A172 (cell line): ENCODE results near the gene INPP5F. TPM values are rescaled to one million over a fixed set of nuclear protein-coding genes. Genes with fewer than 3 reads are reported as not detected.
A peak's percentile ranks its signal among the peaks of the same experiment; 100 is the strongest.
"Not testable (repeated sequence)": the region's sequence is repeated elsewhere in the genome, so short reads cannot be mapped to it uniquely, and the experiment has no call there.

Experiments used
- DNase-seq: peaks from one replicate; pipeline ENCODE4 v3.0.0-alpha.2; 2015; ENCODE audit warnings: low spot score
- total RNA-seq: library from RNA; depleted of rRNA; stranded (reverse); fragments of >200 nt; shearing (Covaris generic); gene quantifications from 2 replicates; pipeline ENCODE4 v1.2.3, GENCODE V29; 2014; rRNA removed

Gene INPP5F
- total RNA-seq, 1 experiment from 2014 or later: 33.2 TPM

DNA sequence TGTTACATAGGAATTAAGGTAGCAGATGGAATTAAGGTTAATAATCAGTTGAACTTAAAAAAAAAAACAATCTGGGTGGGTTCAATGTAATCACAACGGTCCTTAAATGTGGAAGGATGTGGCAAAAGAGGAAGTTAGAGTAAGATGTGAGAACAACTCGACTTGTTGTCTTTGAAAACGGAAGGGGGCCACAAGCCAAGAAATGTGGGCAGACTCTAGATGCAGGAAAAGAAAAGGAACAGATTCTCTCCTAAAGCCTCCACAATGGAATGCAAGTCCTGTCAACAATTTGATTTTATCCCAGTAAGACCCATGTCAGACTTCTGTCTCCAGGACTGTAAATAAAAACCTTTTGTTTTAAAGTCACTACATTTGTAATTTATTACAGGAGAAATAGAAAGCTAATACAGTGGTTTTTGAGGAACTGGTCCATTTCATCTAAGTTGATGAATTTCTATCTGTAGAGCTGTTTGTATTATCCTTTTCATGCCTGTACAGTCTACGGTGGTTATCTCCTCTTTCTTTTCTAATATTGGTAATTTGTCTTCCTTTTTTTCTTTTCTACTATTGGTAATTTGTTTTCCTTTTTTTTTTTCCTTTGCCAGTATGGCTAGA lies 138.2 kb downstream of the INPP5F start:
- DNase-seq: no peak

DNA sequence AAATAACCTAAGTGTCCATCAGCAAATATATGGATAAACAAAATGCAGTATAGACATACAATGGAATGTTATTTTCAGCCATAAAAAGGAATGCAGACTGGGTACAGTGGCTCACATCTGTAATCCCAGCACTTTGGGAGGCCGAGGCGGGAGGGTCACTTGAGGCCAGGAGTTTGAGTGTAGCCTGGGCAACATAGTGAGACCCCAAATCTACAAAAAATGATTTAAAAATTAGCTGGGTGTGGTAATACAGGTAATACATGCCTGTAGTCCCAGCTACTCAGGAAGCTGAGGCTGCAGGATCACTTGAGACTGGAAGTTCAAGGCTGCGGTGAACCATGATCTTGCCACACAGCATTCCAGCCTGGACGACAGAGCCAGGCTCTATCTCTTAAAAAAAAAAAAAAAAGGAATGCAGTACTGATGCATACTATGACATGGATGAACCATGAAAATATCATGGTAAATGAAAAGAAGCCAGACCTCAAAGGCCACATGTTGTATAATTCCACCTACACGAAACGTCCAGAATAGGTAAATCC lies 139.9 kb downstream of the INPP5F start:
- no peak for DNase-seq

DNA sequence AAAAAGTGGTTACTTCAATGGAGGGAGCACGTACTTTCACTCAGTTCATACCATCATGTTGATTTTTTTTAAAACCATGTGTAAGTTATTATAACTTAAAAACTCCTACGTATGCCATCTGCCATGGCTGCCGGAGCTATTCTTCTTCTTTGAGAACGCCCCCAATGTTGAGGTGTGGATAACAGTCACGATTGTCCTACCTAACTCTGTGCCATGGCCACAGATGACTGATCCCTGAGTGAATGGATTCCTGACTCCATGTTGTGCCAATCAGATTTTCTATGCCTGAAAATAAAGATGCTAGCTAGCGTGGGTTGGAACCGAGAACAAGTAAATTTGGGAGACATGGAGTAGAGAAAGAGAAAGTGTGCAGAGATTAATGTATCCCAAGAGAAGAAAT lies 141.5 kb downstream of the INPP5F start:
- DNase-seq: no peak

DNA sequence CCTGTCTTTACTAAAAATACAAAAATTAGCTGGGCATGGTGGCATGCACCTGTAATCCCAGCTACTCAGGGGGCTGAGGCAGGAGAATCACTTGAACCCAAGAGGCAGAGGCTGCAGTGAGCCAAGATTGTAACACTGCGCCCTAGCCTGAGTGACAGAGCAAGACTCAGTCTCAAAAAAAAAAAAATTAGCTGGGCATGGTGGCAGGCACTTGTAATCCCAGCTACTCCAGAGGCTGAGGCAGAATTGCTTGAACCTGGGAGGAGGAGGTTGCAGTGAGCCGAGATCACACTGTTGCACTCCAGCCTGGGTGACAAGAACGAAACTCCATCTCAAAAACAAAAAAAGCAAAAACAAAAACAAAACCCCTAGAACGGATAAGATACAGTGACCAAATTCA lies 143.5 kb downstream of the INPP5F start:
- DNase-seq: not testable (repeated sequence)

DNA sequence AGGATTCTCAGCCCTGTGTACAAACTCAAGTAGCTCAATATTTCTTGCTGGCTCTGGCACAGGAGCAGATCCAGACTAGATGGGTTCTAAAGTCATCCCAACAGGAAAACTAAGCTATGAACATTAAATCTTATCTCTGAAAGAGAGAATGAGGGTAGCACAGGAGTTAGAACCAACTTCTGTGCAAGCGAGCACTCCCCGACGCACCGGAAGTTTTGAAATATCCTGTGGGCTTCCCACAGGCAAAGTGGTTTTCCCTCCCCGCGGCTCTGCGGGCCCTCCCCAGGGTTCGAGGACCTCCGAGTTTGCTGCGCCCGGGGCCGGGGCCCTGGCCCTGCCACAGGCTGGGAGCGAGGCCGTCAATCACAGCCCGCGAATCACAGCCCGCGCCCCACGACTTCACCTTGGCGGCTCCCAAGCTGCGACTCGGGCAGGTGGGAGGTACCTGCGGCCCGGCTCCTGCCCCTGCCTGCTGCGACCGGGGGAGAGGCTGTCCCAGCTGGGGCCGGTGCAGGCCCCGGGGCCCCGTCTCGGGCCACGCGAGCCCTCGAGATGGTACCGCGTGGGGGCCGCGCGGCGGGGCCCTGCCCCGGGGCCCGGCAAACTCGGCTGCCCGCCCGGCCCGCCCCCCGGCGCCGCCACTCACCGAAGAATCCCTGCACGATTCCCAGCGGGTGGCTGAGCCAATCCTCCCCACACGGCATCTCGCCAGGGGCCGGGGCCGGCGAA lies 146.2 kb downstream of the INPP5F start:
- peak; percentile 32 for DNase-seq

DNA sequence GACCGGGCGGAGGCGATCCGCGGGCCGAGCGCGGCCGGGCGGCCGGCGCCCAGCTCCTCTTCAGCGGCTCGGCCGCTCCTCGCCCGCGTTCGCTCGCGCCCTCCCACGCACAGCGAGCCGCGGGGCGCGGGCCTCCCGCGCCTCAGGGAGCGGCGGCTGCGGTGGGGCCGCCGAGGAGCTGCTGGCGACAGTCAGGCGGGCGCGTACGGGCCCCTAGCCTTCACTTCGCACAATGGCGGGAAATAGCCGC lies 146.7 kb downstream of the INPP5F start, which contains the start of gene MCMBP:
TSS of gene MCMBP (minus strand) at position 234 of the 250 bp plus-strand sequence. CDS start 259 bp downstream, outside the sequence.
- no peak for DNase-seq

DNA sequence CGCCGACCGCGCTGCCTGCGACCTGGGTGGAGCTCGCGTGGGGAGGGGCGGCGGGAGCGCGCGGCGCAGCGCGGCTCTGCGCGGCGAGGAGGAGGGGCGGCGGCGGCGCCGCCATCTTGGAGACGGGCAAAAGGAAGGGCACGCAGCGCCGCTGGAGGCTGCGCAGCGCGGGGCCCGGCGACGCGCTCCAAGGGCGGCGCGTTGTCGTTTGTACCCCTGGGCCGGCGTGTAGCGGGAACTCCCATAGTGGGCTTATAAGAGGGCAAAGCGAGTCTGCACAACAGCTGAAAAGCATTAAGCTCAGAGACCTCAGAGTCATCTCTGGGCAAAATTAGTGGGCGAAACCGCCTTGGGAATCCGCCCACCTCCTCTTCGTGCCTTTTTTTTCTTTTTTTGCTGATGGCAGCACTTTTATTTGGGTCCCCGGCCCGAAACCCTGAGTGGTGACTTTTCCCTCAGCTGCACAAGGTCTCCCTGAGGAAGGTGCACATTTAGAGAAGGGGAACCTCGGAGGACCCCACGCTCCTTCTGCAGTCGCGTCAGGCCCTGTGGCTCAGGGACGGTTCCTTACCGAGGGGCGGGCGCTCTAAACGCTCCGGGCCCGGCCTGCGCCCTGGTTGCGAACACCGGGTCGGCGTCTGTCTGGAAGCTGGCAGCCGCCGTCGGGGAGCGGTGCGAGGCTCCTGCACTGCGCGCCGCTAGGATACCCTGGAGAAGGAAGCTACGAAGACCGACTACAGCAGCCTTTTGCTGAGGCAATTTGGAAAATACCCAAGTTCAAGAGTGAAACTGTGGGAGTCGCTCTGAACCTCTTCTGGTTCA lies 147.2 kb downstream of the INPP5F start:
- peak; percentile 61 for DNase-seq

DNA sequence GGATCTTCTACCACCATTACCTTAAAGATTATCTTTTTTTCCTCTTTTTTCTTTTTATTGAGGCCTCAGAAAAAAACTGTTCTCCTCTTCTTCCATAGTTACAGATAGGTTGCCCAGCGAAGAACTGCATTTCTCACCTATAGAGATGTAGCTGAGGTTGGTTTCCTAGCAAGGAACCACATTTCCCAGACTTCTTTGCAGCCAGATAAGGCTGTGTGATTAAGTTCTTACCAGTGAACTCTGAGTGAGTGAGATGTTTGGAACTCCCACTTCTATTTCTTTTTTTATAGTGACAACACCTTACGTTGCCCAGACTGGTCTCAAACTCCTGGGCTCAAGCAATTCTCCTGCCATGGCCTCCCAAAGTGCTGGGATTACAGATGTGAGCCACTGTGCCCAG lies 152.7 kb downstream of the INPP5F start:
- DNase-seq: no peak

Other genes with a start within 250 kb of the INPP5F start
- 74.7 and 106 TPM in 2 replicates for gene RGS10, start 183.3 kb upstream of the INPP5F start, total RNA-seq
- gene TIAL1, start 129.1 kb upstream of the INPP5F start, total RNA-seq: 52.4 and 62.5 TPM in 2 replicates
- 31.0 and 39.8 TPM in 2 replicates for gene BAG3, start 74.7 kb upstream of the INPP5F start, total RNA-seq
- gene MCMBP, start 146.8 kb downstream of the INPP5F start, total RNA-seq: 107 and 125 TPM in 2 replicates
- 27.4 and 48.6 TPM in 2 replicates for gene SEC23IP, start 166.7 kb downstream of the INPP5F start, total RNA-seq